ENCODE measurements around the gene TAF7L. TPM values are rescaled to one million over a fixed set of nuclear protein-coding genes. Genes with fewer than 3 reads are reported as not detected.

Gene TAF7L
- polyA plus RNA-seq, 1 donor (not counting 4 experiments of a cell fraction or from before 2014, with no cell fraction given): 0.13 TPM

- no peak for TF ChIP-seq EZH2 (IDR thresholded peaks at IDR 0.05; ENCODE audit: low read length)
- no peak for TF ChIP-seq CTCF (optimal IDR thresholded peaks at IDR 0.05 in 1 of 3, IDR thresholded peaks at IDR 0.05 in 1 of 3, conservative IDR thresholded peaks at IDR 0.05 in 1 of 3; ENCODE audit: extremely low read depth in 1 of 3, insufficient read depth in 2 of 3, low read length in 3 of 3)
- Histone ChIP-seq H3K27me3 (ENCODE audit: control insufficient read depth, extremely low read depth, insufficient read depth, low read length) (peaks cover 8% of the 10 kb centered on the region), H2AFZ (ENCODE audit: control insufficient read depth, low read length) (no peak overlapping the region), H3K9me1 (ENCODE audit: control insufficient read depth, extremely low read depth, insufficient read depth, low read length) (no peaks in the 10 kb centered on the region), H3K9ac (ENCODE audit: control insufficient read depth, extremely low read depth, insufficient read depth, low read length) (no peak overlapping the region), H3K27ac (ENCODE audit: control insufficient read depth, insufficient read depth, low read length) (no peak overlapping the region), H4K20me1 (ENCODE audit: control insufficient read depth, extremely low read depth, insufficient read depth, low read length) (no peaks in the 10 kb centered on the region), H3K36me3 (ENCODE audit: control insufficient read depth in 2 of 2, extremely low read depth in 1 of 2, insufficient read depth in 2 of 2, low read length in 2 of 2) (no peaks in the 10 kb centered on the region), H3K4me1 (ENCODE audit: control insufficient read depth, extremely low read depth, insufficient read depth, low read length) (no peaks in the 10 kb centered on the region), H3K9me3 (ENCODE audit: control insufficient read depth, low read depth, low read length) (no peaks in the 10 kb centered on the region), H3K79me2 (ENCODE audit: control insufficient read depth, insufficient read depth, low read length) (no peaks in the 10 kb centered on the region), H3K4me3 (ENCODE audit: control insufficient read depth in 2 of 3, extremely low read depth in 1 of 3, insufficient read depth in 2 of 3, low read depth in 1 of 3, low read length in 3 of 3) (no peak overlapping the region), H3K4me2 (ENCODE audit: control insufficient read depth, extremely low read depth, insufficient read depth, low read depth, low read length) (no peak overlapping the region)
- no peak for DNase-seq (ENCODE audit: low read depth, low spot score)
- FAIRE-seq: no peak
- dilution Hi-C loops (cut with MboI; ENCODE audit: extremely low pct_ligation_motif_present, low sequenced_read_pairs): no loop called here
Observed at GRCh38 chrX:101257448-101258258, 33.5 kb downstream of the TAF7L start.

GRCh38 chrX:101252634-101253033 lies 38.5 kb downstream of the TAF7L start:
- H3K4me3 ChIP-seq (ENCODE audit: control insufficient read depth in 2 of 3, extremely low read depth in 1 of 3, insufficient read depth in 2 of 3, low read depth in 1 of 3, low read length in 3 of 3): no peak overlapping the region
- no peaks in the 10 kb centered on the region for H3K79me2 ChIP-seq (ENCODE audit: control insufficient read depth, insufficient read depth, low read length)
- no peaks in the 10 kb centered on the region for H4K20me1 ChIP-seq (ENCODE audit: control insufficient read depth, extremely low read depth, insufficient read depth, low read length)
- no peak for DNase-seq (ENCODE audit: low read depth, low spot score)
- H3K36me3 ChIP-seq (ENCODE audit: control insufficient read depth in 2 of 2, extremely low read depth in 1 of 2, insufficient read depth in 2 of 2, low read length in 2 of 2): no peaks in the 10 kb centered on the region
- no peaks in the 10 kb centered on the region for H3K9me1 ChIP-seq (ENCODE audit: control insufficient read depth, extremely low read depth, insufficient read depth, low read length)
- dilution Hi-C loops (cut with MboI; ENCODE audit: extremely low pct_ligation_motif_present, low sequenced_read_pairs): no loop called here
- no peak overlapping the region for H3K27ac ChIP-seq (ENCODE audit: control insufficient read depth, insufficient read depth, low read length)
- H3K4me2 ChIP-seq (ENCODE audit: control insufficient read depth, extremely low read depth, insufficient read depth, low read depth, low read length): no peak overlapping the region
- H2AFZ ChIP-seq (ENCODE audit: control insufficient read depth, low read length): no peak overlapping the region
- no peak for FAIRE-seq
- no peaks in the 10 kb centered on the region for H3K4me1 ChIP-seq (ENCODE audit: control insufficient read depth, extremely low read depth, insufficient read depth, low read length)
- H3K27me3 ChIP-seq (ENCODE audit: control insufficient read depth, extremely low read depth, insufficient read depth, low read length): no peaks in the 10 kb centered on the region
- H3K9me3 ChIP-seq (ENCODE audit: control insufficient read depth, low read depth, low read length): no peaks in the 10 kb centered on the region
- TF ChIP-seq EZH2 (IDR thresholded peaks at IDR 0.05; ENCODE audit: low read length) (no peak), CTCF (optimal IDR thresholded peaks at IDR 0.05 in 1 of 3, IDR thresholded peaks at IDR 0.05 in 1 of 3, conservative IDR thresholded peaks at IDR 0.05 in 1 of 3; ENCODE audit: extremely low read depth in 1 of 3, insufficient read depth in 2 of 3, low read length in 3 of 3) (no peak)
- H3K9ac ChIP-seq (ENCODE audit: control insufficient read depth, extremely low read depth, insufficient read depth, low read length): no peak overlapping the region
